Measurements from ENCODE around the gene DCP2. TPM values are rescaled to one million over a fixed set of nuclear protein-coding genes. Genes with fewer than 3 reads are reported as not detected.
A peak's percentile ranks its signal among the peaks of the same experiment; 100 is the strongest.

DCP2 gene
- total RNA-seq, 2 experiments from 2014 or later: 135 to 138 TPM

DNA sequence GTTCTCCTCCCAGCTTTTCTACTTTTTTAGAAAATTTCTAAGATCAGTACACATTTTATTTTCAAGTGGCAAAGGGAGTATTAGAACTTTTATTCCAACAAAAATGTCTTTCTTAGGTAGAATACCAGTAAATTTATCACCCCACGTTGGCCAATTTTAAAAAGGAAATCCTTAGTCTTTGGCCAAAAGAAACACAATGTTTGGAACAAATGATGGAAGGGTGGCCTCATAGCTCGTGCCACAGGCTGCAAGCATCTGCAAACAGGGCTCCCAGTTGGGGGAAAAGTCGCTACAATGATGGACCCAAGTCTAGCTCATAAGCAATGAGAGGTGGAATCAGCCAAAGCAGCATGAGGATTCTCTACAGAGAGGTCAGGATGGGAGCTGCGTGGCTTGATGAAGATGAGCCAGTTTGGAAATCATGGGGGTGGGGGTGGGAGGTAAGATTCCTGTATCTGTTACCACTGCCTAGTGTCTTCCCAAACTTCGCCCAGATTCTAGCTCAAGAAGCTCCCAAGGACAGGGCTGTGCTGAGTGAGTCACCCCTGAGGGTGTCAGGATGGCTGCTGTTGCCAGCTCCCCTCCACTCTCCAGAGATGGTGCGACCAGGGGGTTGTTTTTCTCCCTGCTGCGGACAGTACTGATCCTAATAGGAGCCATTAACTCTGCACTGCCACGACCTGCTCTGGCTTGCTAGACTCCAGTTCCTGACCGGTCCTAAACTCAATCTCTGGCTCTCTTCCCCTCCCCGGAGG, 75.6 kb downstream of the DCP2 start:
- H3K27ac Mint-ChIP-seq: peak overlapping the region; percentile 89
- peaks cover 45% of the 10 kb centered on the region for H3K4me1 Mint-ChIP-seq
- POLR2A ChIA-PET: interaction anchor here (0.6 to 4.2 kb wide), 9 partner anchors 7 to 243 kb away, joined by 3 to 28 read pairs (median 5); partner anchors contain the start of gene DCP2
- no peak overlapping the region for H3K4me3 Mint-ChIP-seq
- no peaks in the 10 kb centered on the region for H3K27me3 Mint-ChIP-seq
- H3K9me3 Mint-ChIP-seq: no peaks in the 10 kb centered on the region
- no peak for DNase-seq
- CTCF ChIA-PET: interaction anchor here (0.8 to 3.3 kb wide), 3 partner anchors 10 to 56 kb away, joined by 3 to 15 read pairs (median 3); no protein-coding TSS in a partner anchor
- H3K36me3 Mint-ChIP-seq (ENCODE audit: low read depth): peaks cover 12% of the 10 kb centered on the region

DNA sequence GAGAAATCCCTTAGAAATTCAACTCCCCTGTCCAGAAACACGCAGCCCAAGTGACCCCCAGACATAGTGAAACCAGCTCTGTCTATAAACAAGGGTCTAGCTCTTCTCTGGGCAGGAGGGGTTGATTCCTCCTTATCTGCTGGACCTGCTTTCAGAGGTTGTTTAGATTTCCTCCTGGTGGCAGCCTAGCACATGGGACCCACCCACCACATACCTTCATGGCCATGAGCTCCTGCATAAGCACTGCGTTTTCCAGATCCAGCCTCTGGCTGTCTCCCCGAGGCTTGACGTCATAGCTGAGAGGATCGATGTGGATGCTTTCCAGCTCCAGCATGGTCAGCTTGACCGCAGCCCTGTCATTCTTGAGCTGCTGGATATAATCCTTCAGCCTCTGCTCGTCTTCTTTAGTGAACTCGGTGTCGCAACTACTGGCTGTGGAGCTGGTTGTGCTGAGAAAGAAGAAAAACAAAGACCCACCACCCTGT, 77.0 kb downstream of the DCP2 start:
- CTCF ChIA-PET: no interaction called here
- POLR2A ChIA-PET: interaction anchor here (1.2 to 4.2 kb wide), 3 partner anchors 8 to 31 kb away, joined by 3 to 28 read pairs (median 11); no protein-coding TSS in a partner anchor
- H3K9me3 Mint-ChIP-seq: no peaks in the 10 kb centered on the region

DNA sequence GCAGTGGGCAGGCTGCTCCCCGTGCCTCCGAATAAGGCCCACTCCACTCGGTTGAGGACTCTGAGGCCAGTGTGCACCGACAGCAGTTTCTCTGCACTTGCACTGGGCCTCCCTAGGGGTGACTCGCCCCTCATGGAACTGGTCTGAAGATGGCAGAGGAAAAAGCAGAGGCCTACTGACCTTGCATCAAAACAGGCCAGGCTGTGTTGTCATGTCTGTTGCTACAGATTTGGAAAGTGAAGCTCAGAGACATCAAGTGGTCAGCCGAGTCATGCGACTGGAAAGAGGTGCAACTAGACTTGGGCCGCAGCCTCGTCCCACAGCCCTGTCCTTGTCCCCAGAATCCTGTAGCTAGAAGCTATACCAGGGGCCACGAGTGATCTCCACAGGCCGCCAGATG, 78.3 kb downstream of the DCP2 start:
- peaks cover 35% of the 10 kb centered on the region for H3K4me1 Mint-ChIP-seq
- ChIA-PET POLR2A (interaction anchor here (1.2 to 1.6 kb wide), 2 partner anchors 10 to 33 kb away, joined by 3 to 4 read pairs; no protein-coding TSS in a partner anchor), CTCF (no interaction called here)
- peaks cover 12% of the 10 kb centered on the region for H3K36me3 Mint-ChIP-seq (ENCODE audit: low read depth)
- H3K27me3 Mint-ChIP-seq: no peaks in the 10 kb centered on the region
- no peak overlapping the region for H3K4me3 Mint-ChIP-seq
- no peak for DNase-seq
- H3K9me3 Mint-ChIP-seq: no peaks in the 10 kb centered on the region
- no peak overlapping the region for H3K27ac Mint-ChIP-seq

More for the DNA sequence above, 77.0 kb downstream of the DCP2 start:
- Mint-ChIP-seq H3K36me3 (ENCODE audit: low read depth) (peaks cover 12% of the 10 kb centered on the region), H3K27me3 (no peaks in the 10 kb centered on the region), H3K27ac (no peak overlapping the region), H3K4me3 (no peak overlapping the region), H3K4me1 (peaks cover 37% of the 10 kb centered on the region)
- no peak for DNase-seq

DNA sequence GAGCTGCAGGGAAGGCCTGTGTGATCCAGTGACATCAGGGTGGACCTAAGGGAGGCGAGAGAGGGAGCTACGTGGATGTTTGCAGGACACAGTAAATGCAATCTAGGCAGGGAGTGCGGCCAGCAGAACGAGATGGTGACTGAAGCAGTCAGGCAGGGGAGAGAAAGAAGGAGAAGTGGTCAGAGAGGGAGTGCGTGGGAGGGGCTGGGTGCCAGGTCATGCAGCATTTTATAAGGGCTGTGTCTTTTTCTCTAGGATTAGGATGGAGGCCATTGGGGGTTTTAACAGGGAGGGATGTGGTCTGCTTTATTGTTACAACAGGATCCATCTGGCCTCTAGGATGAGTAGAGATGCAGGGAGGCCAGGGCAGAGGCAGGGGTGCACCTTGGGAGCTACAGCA, 80.4 kb downstream of the DCP2 start:
- Mint-ChIP-seq H3K9me3 (no peaks in the 10 kb centered on the region), H3K4me3 (no peak overlapping the region), H3K27ac (no peak overlapping the region), H3K36me3 (ENCODE audit: low read depth) (peaks cover 5% of the 10 kb centered on the region), H3K27me3 (no peaks in the 10 kb centered on the region), H3K4me1 (peaks cover 27% of the 10 kb centered on the region)
- DNase-seq: no peak
- ChIA-PET POLR2A (no interaction called here), CTCF (no interaction called here)

DNA sequence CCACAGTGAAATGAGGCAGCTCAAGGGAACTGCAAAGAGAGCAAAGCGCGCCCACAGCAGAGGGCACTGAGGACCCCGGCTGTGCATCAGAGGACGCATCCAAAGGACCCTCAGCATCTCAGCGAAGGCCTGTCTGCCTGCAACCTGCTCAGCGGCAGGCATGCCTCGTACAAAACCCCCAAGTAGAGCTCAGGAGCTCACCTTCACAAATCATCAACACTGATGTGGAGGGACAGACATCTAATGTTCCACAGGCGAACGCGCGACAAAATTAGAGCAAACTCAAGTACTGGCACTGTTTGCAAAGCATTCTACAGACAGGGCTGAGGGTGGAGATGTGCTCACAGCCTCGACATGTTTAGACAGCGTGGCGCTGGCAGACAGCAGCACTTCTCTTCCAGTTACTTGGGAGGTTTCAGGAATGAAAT, 81.0 kb downstream of the DCP2 start:
- no peaks in the 10 kb centered on the region for H3K9me3 Mint-ChIP-seq
- H3K27me3 Mint-ChIP-seq: no peaks in the 10 kb centered on the region
- DNase-seq: no peak
- peaks cover 28% of the 10 kb centered on the region for H3K4me1 Mint-ChIP-seq
- no peak overlapping the region for H3K27ac Mint-ChIP-seq
- H3K36me3 Mint-ChIP-seq (ENCODE audit: low read depth): peaks cover 3% of the 10 kb centered on the region
- no peak overlapping the region for H3K4me3 Mint-ChIP-seq
- ChIA-PET POLR2A (no interaction called here), CTCF (no interaction called here)

- peaks cover 31% of the 10 kb centered on the region for H3K4me1 Mint-ChIP-seq
- H3K4me3 Mint-ChIP-seq: no peak overlapping the region
- H3K36me3 Mint-ChIP-seq (ENCODE audit: low read depth): peaks cover 9% of the 10 kb centered on the region
- POLR2A ChIA-PET: no interaction called here
- CTCF ChIA-PET: no interaction called here
- no peaks in the 10 kb centered on the region for H3K27me3 Mint-ChIP-seq
- no peak overlapping the region for H3K27ac Mint-ChIP-seq
- no peaks in the 10 kb centered on the region for H3K9me3 Mint-ChIP-seq
- DNase-seq: no peak
Observed at GRCh38 chr5:113058269-113058668, 81.7 kb downstream of the DCP2 start.

DNA sequence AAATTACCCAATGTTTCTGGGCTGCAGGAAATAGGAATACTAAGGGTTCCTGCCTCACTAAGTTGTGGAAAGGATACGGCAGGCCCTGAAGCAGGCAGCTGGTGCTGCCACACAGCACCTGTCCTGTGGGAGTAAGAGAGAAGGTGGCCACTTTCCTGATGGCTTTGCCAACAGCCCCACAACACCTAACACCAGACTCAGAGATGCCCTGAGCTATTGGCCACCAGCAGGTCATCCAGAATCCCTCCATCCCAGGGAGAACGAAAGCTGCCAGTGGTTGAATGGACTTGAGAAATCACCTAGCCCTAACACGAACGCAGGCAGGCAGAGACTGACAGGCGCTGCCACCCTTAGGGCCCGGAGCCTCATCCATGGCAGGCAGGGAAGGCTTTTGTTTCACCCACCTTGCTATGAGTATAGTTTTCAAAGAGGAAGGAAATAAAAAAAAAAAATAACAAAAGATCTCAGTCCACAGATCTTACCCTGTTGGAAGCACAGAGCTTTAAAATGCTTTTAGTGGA, 82.2 kb downstream of the DCP2 start:
- Mint-ChIP-seq H3K27me3 (no peaks in the 10 kb centered on the region), H3K27ac (no peak overlapping the region), H3K9me3 (no peaks in the 10 kb centered on the region), H3K4me1 (peaks cover 36% of the 10 kb centered on the region), H3K36me3 (ENCODE audit: low read depth) (peaks cover 13% of the 10 kb centered on the region), H3K4me3 (no peak overlapping the region)
- ChIA-PET POLR2A (no interaction called here), CTCF (interaction anchor here (1.1 kb wide), 1 partner anchor 10 kb away, joined by 3 read pairs; no protein-coding TSS in a partner anchor)
- no peak for DNase-seq

- H3K36me3 Mint-ChIP-seq (ENCODE audit: low read depth): peaks cover 13% of the 10 kb centered on the region
- H3K9me3 Mint-ChIP-seq: no peaks in the 10 kb centered on the region
- no peak overlapping the region for H3K4me3 Mint-ChIP-seq
- no peaks in the 10 kb centered on the region for H3K27me3 Mint-ChIP-seq
- H3K27ac Mint-ChIP-seq: no peak overlapping the region
- ChIA-PET CTCF (interaction anchor here (1.1 kb wide), 1 partner anchor 9 kb away, joined by 3 read pairs; no protein-coding TSS in a partner anchor), POLR2A (interaction anchor here (0.9 kb wide), 1 partner anchor 9 kb away, joined by 5 read pairs; no protein-coding TSS in a partner anchor)
- DNase-seq: no peak
- H3K4me1 Mint-ChIP-seq: peaks cover 35% of the 10 kb centered on the region
Observed at GRCh38 chr5:113059232-113060040, 82.8 kb downstream of the DCP2 start.

- ChIA-PET POLR2A (interaction anchor here (2.3 to 2.4 kb wide), 2 partner anchors 8 to 39 kb away, joined by 6 to 11 read pairs; no protein-coding TSS in a partner anchor), CTCF (interaction anchor here (0.6 to 1.8 kb wide), 2 partner anchors 13 to 16 kb away, joined by 3 to 4 read pairs; no protein-coding TSS in a partner anchor)
- Mint-ChIP-seq H3K4me1 (peaks cover 35% of the 10 kb centered on the region), H3K36me3 (ENCODE audit: low read depth) (peaks cover 13% of the 10 kb centered on the region), H3K4me3 (no peak overlapping the region), H3K27me3 (no peaks in the 10 kb centered on the region), H3K27ac (no peak overlapping the region), H3K9me3 (no peaks in the 10 kb centered on the region)
- DNase-seq: no peak
Observed at GRCh38 chr5:113060408-113061025, 83.9 kb downstream of the DCP2 start.

DNA sequence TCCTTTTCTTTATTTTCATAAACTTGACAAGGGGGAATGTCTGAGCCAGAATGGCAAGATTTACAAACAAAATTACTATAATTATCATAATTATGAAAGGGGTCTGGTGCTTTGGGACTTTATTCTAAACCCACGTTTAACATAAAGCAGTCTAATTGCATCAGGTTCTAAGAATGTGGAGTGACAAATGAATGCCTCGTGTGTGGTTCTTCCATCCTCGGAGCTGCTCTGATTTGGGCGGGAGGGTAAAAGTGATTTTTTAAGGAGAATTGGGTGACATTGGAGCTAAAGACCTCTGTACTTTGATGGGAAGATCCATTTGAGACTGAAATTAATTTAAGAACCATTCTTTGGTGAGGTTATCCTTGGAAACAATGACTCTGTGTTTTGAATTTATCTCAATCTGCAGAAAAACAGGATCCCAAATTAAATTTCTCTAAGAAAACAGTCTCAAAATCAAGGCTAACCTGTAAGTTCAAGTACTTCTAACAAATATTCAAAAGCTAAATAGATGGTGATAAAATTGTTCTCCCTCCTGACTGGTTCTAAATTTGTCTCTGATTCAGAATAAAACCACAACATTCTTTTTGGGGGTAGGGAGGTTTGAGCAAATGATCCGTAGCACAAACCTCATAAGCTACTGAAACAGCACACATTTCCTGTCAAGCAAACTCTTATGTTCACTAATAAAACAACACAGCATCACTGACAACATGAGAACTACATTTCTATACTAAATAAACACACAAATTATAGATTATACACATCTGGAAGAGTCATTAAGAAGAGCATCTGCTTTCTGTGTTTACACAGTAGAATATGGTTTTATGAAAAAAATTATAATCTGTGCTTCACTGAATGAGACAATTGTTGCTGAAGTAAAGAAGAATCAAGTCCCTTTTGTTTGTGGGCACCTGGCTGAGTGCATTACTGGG, 85.5 kb downstream of the DCP2 start:
- no peaks in the 10 kb centered on the region for H3K9me3 Mint-ChIP-seq
- peaks cover 13% of the 10 kb centered on the region for H3K36me3 Mint-ChIP-seq (ENCODE audit: low read depth)
- ChIA-PET POLR2A (interaction anchor here (0.6 to 2.4 kb wide), 4 partner anchors 10 to 737 kb away, joined by 3 to 11 read pairs (median 6); no protein-coding TSS in a partner anchor), CTCF (interaction anchor here (1.2 to 2.1 kb wide), 4 partner anchors 10 to 66 kb away, joined by 3 to 10 read pairs (median 4); no protein-coding TSS in a partner anchor)
- H3K4me1 Mint-ChIP-seq: peaks cover 35% of the 10 kb centered on the region
- peak overlapping the region; percentile 1 for H3K4me3 Mint-ChIP-seq
- peak overlapping the region; percentile 67 for H3K27ac Mint-ChIP-seq
- no peaks in the 10 kb centered on the region for H3K27me3 Mint-ChIP-seq
- no peak for DNase-seq

DNA sequence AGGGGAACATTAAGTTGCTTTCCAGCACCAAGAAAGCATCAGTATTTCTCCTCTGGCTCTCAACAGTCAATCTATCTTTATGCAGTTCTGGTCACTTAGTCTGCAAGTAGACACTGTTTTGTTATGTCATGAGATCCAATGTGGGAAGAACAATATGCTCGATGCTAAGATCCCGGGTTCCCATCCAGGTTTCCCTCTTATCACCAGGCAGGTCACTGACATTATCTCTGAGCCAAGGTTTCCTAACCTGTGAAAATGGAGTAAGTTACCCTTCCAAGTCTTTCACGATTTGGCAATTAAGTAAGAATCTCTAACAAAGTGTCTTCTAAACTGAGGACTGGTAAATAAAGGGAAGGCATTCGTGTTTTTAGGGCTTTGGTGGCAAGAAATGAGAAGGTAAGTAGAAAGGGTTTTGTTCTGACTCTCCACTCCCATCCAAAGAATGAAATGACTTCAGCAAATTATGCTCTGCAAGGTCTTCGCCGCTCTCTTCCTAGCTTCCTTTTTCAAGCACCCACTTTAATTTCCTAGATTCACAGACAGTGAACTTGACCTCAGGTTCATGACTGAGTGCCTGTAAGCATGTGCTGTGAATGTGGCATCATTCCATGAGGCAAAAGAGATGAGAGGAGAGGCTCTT, 86.4 kb downstream of the DCP2 start:
- Mint-ChIP-seq H3K4me1 (peaks cover 35% of the 10 kb centered on the region), H3K4me3 (no peak overlapping the region), H3K9me3 (no peaks in the 10 kb centered on the region), H3K36me3 (ENCODE audit: low read depth) (peaks cover 13% of the 10 kb centered on the region), H3K27ac (peak overlapping the region; percentile 67), H3K27me3 (no peaks in the 10 kb centered on the region)
- no peak for DNase-seq
- ChIA-PET POLR2A (interaction anchor here (0.9 to 2.3 kb wide), 4 partner anchors 13 to 232 kb away, joined by 3 to 6 read pairs (median 3); no protein-coding TSS in a partner anchor), CTCF (interaction anchor here (0.8 to 2.1 kb wide), 2 partner anchors 11 to 66 kb away, joined by 3 to 10 read pairs; no protein-coding TSS in a partner anchor)

All from activated CD4-positive, alpha-beta memory T cell treated with anti-CD3 and anti-CD28 coated beads, Interleukin-2, amount 10 ng/mL, durations not matched to agents 7 days and 5 days (primary cell).